HepG2 (cell line): ENCODE measurements around the gene ACSM5. TPM values are rescaled to one million over a fixed set of nuclear protein-coding genes. Genes with fewer than 3 reads are reported as not detected.

Experiments
- HNF1B ChIP-seq: sonication (generic); formaldehyde crosslinking; IDR thresholded peaks from 2 replicates; pipeline ENCODE4 v1.5.1; 2020; ENCODE audit warnings: mild to moderate bottlenecking, moderate library complexity, missing genetic modification reagents
- NCOA2 ChIP-seq: sonication (generic); formaldehyde crosslinking; IDR thresholded peaks from 2 replicates; pipeline ENCODE4 v1.8.0; 2022; ENCODE audit warnings: inconsistent platforms
- ZNF746 ChIP-seq: sonication (generic); formaldehyde crosslinking; IDR thresholded peaks from 2 replicates; pipeline ENCODE4 v1.8.0; 2022; ENCODE audit warnings: mild to moderate bottlenecking, missing genetic modification reagents
- ZUFSP ChIP-seq: sonication (generic); formaldehyde crosslinking; IDR thresholded peaks from 2 replicates; pipeline ENCODE4 v1.9.0; 2021; ENCODE audit warnings: missing genetic modification reagents, mild to moderate bottlenecking, borderline replicate concordance
- polyA plus RNA-seq, 8 experiments: library from polyadenylated mRNA; depleted of rRNA in 3 of 8; stranded (reverse) in 7 of 8; unstranded in 1 of 8; fragments of >200 nt; fragmentation: Illumina TruSeq in 4 of 8; extraction: Trizol in 4 of 8; gene quantifications; 2 replicates each; pipeline versions ENCODE4 v1.2.1 to v1.2.3, GENCODE V29; 2011 to 2016; ENCODE audit warnings: low read depth in 4 of 8, missing spikeins in 1 of 8, mixed read lengths in 1 of 8; ENCODE audit not compliant: insufficient read depth in 1 of 8
- total RNA-seq, 5 experiments: library from RNA; depleted of rRNA; stranded (reverse); fragments of >200 nt; fragmentation: Illumina TruSeq; extraction: Trizol; gene quantifications; 2 replicates each; pipeline ENCODE4 v1.2.3, GENCODE V29; 2016; ENCODE audit warnings: low read depth in 1 of 5
- TF ChIP-seq, protein P1 (sequence below): sonication (generic); formaldehyde crosslinking; IDR thresholded peaks from 2 replicates; pipeline ENCODE4 v1.5.0; 2020; ENCODE audit warnings: mild to moderate bottlenecking, missing genetic modification reagents
- TF ChIP-seq, protein P2 (sequence below): sonication (generic); formaldehyde crosslinking; IDR thresholded peaks from 2 replicates; pipeline ENCODE4 v1.8.1; 2023; ENCODE audit warnings: missing genetic modification reagents, inconsistent platforms, borderline replicate concordance

The ACSM5 gene
- total and polyA plus RNA-seq, 2 of the 13 experiments (the other 11 are each of a cell fraction or from before 2014, with no cell fraction given) = 9.1 to 15.0 TPM

DNA sequence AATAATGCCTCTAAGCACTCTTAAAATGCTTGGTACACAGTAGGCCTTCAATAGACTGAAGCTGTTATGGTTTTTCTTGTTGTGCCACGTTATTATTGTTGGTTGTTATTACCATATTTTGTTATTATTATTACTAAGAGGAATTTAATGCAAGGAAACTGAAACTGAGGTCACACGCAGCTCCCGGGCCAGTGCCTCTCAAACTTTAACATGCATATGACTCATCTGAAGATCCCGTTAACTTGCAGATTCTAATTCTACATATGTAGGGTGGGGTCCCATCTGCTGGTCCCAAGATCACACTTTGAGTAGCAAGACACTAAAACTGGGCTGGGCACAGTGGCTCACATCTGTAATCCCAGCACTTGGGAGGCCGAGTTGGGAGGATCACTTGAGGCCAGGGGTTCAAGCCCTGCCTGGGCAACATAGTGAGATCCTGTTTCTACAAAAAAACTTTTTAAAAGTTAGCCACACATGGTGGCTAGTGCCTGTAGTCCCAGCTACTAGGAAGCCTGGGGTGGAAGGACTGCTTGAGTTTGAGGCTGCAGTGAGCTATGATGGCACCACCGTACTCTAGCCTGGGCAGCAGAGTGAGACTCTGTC lies 888 bp downstream of the ACSM5 start (continued):
- TF ChIP-seq ZNF746 (CRISPR knock-in tag) (no peak), HNF1B (no peak), NCOA2 (CRISPR knock-in tag) (no peak), ZUFSP (CRISPR knock-in tag) (no peak)
- TF ChIP-seq, protein P1, sequence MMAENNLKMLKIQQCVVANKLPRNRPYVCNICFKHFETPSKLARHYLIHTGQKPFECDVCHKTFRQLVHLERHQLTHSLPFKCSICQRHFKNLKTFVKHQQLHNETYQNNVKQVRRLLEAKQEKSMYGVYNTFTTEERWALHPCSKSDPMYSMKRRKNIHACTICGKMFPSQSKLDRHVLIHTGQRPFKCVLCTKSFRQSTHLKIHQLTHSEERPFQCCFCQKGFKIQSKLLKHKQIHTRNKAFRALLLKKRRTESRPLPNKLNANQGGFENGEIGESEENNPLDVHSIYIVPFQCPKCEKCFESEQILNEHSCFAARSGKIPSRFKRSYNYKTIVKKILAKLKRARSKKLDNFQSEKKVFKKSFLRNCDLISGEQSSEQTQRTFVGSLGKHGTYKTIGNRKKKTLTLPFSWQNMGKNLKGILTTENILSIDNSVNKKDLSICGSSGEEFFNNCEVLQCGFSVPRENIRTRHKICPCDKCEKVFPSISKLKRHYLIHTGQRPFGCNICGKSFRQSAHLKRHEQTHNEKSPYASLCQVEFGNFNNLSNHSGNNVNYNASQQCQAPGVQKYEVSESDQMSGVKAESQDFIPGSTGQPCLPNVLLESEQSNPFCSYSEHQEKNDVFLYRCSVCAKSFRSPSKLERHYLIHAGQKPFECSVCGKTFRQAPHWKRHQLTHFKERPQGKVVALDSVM (CRISPR knock-in tag) = peak; percentile 84
- TF ChIP-seq, protein P2, sequence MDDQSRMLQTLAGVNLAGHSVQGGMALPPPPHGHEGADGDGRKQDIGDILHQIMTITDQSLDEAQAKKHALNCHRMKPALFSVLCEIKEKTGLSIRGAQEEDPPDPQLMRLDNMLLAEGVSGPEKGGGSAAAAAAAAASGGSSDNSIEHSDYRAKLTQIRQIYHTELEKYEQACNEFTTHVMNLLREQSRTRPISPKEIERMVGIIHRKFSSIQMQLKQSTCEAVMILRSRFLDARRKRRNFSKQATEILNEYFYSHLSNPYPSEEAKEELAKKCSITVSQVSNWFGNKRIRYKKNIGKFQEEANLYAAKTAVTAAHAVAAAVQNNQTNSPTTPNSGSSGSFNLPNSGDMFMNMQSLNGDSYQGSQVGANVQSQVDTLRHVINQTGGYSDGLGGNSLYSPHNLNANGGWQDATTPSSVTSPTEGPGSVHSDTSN = no peak
